ENCODE measurements around the gene NBAS. TPM values are rescaled to one million over a fixed set of nuclear protein-coding genes. Genes with fewer than 3 reads are reported as not detected.

The NBAS gene
- total and polyA plus RNA-seq, 2 donors (not counting 1 experiment from before 2014, with no cell fraction given): 27.0 to 124 TPM

DNA sequence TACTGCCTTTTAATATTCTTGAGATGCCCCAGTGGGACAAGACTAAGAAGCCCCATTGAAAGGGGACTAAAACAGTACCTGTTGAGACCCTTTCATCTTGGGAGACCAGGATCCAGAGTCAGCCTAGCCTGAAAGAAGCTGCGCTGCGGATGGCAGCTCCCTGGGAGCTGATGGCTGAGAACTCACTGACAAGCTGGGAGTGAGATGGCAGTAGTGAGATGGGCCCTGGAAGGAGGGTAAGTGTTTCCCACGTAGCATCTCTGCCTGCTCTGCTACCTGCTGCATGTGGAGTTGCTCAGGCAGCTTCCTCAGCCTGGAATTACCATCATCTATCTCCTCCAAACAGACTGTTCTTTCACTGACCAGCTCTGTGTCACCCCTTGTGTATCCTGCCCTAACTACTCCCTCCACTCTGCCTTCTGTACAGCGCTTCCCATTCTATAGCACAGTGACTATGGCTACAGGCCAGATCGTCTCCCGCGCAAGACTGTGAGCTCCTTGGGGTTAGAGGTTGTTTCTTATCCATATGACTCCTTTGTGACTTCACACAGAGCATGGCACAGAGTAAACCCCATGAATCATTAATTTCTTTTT, 330.4 kb downstream of the NBAS start:
- TF ChIP-seq EZH2 (IDR thresholded peaks at IDR 0.05; ENCODE audit: low read length, missing control alignments): no peak
- TF ChIP-seq, protein P1, sequence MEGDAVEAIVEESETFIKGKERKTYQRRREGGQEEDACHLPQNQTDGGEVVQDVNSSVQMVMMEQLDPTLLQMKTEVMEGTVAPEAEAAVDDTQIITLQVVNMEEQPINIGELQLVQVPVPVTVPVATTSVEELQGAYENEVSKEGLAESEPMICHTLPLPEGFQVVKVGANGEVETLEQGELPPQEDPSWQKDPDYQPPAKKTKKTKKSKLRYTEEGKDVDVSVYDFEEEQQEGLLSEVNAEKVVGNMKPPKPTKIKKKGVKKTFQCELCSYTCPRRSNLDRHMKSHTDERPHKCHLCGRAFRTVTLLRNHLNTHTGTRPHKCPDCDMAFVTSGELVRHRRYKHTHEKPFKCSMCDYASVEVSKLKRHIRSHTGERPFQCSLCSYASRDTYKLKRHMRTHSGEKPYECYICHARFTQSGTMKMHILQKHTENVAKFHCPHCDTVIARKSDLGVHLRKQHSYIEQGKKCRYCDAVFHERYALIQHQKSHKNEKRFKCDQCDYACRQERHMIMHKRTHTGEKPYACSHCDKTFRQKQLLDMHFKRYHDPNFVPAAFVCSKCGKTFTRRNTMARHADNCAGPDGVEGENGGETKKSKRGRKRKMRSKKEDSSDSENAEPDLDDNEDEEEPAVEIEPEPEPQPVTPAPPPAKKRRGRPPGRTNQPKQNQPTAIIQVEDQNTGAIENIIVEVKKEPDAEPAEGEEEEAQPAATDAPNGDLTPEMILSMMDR (conservative IDR thresholded peaks at IDR 0.05 in 1 of 2, IDR thresholded peaks at IDR 0.05 in 1 of 2; ENCODE audit: low read depth in 1 of 2, low read length in 2 of 2): no peak
- H3K27ac ChIP-seq (ENCODE audit: insufficient read depth, low read length): no peak overlapping the region
- H3K4me2 ChIP-seq (ENCODE audit: extremely low read depth, insufficient read depth, low read length): no peak overlapping the region
- no peaks in the 10 kb centered on the region for H4K20me1 ChIP-seq (ENCODE audit: control insufficient read depth, extremely low read depth, insufficient read depth, low read length)
- no peak for DNase-seq (ENCODE audit: low read depth in 2 of 2)
- no peaks in the 10 kb centered on the region for H3K79me2 ChIP-seq (ENCODE audit: control insufficient read depth, insufficient read depth, low read length)
- no peaks in the 10 kb centered on the region for H3K9me3 ChIP-seq (ENCODE audit: control insufficient read depth, insufficient read depth, low read depth, low read length)
- H3K27me3 ChIP-seq (ENCODE audit: control insufficient read depth, insufficient read depth, low read length): no peaks in the 10 kb centered on the region
- H3K4me1 ChIP-seq (ENCODE audit: control insufficient read depth, extremely low read depth, insufficient read depth, low read length): no peaks in the 10 kb centered on the region
- H3K4me3 ChIP-seq (replicated peaks in 1 of 4; ENCODE audit: control extremely low read depth in 1 of 4, insufficient read depth in 1 of 4, low read depth in 3 of 4, low read length in 4 of 4): no peak overlapping the region
- no peaks in the 10 kb centered on the region for H3K36me3 ChIP-seq (ENCODE audit: control insufficient read depth, insufficient read depth, low read length)
- no peak overlapping the region for H2AFZ ChIP-seq (ENCODE audit: low read length)
- no peak overlapping the region for H3K9ac ChIP-seq (ENCODE audit: insufficient read depth, low read length)

DNA sequence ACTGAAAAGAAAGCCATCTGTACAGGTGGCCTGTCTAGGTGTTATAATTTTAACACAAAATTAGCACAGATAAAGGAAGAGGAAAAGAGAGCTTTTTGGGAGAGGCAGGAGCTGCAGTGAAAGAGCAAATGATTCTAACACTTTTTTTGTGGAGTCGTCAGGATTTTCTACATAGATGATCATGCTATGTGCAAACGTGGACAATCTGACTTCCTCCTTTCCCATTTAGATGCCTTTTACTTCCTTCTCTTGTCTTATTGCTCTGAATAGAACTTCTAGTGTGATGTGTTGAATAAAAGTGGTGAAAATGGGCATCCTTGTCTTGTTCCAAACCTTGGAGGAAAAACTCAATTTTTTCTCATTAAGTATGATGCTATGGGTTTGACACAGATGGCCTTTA, 334.5 kb downstream of the NBAS start:
- Histone ChIP-seq H3K9me3 (ENCODE audit: control insufficient read depth, insufficient read depth, low read depth, low read length) (no peaks in the 10 kb centered on the region), H3K27me3 (ENCODE audit: control insufficient read depth, insufficient read depth, low read length) (no peaks in the 10 kb centered on the region), H3K4me2 (ENCODE audit: extremely low read depth, insufficient read depth, low read length) (no peak overlapping the region), H3K36me3 (ENCODE audit: control insufficient read depth, insufficient read depth, low read length) (no peaks in the 10 kb centered on the region), H3K9ac (ENCODE audit: insufficient read depth, low read length) (no peak overlapping the region), H3K4me3 (replicated peaks in 1 of 4; ENCODE audit: control extremely low read depth in 1 of 4, insufficient read depth in 1 of 4, low read depth in 3 of 4, low read length in 4 of 4) (no peak overlapping the region), H3K79me2 (ENCODE audit: control insufficient read depth, insufficient read depth, low read length) (no peaks in the 10 kb centered on the region), H3K27ac (ENCODE audit: insufficient read depth, low read length) (no peak overlapping the region), H2AFZ (ENCODE audit: low read length) (no peak overlapping the region), H3K4me1 (ENCODE audit: control insufficient read depth, extremely low read depth, insufficient read depth, low read length) (peaks cover 2% of the 10 kb centered on the region), H4K20me1 (ENCODE audit: control insufficient read depth, extremely low read depth, insufficient read depth, low read length) (no peaks in the 10 kb centered on the region)
- TF ChIP-seq, protein P1 (conservative IDR thresholded peaks at IDR 0.05 in 1 of 2, IDR thresholded peaks at IDR 0.05 in 1 of 2; ENCODE audit: low read depth in 1 of 2, low read length in 2 of 2): no peak
- TF ChIP-seq EZH2 (IDR thresholded peaks at IDR 0.05; ENCODE audit: low read length, missing control alignments): no peak
- DNase-seq (ENCODE audit: low read depth in 2 of 2): no peak

DNA sequence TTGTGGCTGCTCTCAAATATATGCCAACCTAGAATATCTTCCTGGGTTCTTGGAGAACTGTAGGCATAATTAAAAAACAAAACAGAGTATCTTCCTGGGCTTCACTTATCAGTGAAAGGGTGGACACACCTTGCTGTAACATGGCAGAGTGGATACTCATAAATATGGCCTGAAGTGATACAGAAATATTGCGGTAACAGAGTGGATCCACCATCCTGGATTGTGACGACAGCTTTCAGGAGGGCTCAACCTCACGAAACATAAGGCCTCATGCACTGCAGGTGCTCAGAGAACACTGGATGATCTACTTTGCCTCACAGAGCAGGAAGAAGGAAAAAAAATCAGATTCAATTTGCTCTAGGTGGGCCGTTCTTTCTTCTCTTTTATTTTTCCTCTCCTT, 336.0 kb downstream of the NBAS start:
- H3K27me3 ChIP-seq (ENCODE audit: control insufficient read depth, insufficient read depth, low read length): no peaks in the 10 kb centered on the region
- H3K4me2 ChIP-seq (ENCODE audit: extremely low read depth, insufficient read depth, low read length): no peak overlapping the region
- H3K4me1 ChIP-seq (ENCODE audit: control insufficient read depth, extremely low read depth, insufficient read depth, low read length): peaks cover 2% of the 10 kb centered on the region
- H3K9me3 ChIP-seq (ENCODE audit: control insufficient read depth, insufficient read depth, low read depth, low read length): no peaks in the 10 kb centered on the region
- H3K9ac ChIP-seq (ENCODE audit: insufficient read depth, low read length): no peak overlapping the region
- no peaks in the 10 kb centered on the region for H3K36me3 ChIP-seq (ENCODE audit: control insufficient read depth, insufficient read depth, low read length)
- no peak for DNase-seq (ENCODE audit: low read depth in 2 of 2)
- no peak overlapping the region for H3K4me3 ChIP-seq (replicated peaks in 1 of 4; ENCODE audit: control extremely low read depth in 1 of 4, insufficient read depth in 1 of 4, low read depth in 3 of 4, low read length in 4 of 4)
- no peak overlapping the region for H2AFZ ChIP-seq (ENCODE audit: low read length)
- no peaks in the 10 kb centered on the region for H4K20me1 ChIP-seq (ENCODE audit: control insufficient read depth, extremely low read depth, insufficient read depth, low read length)
- H3K79me2 ChIP-seq (ENCODE audit: control insufficient read depth, insufficient read depth, low read length): no peaks in the 10 kb centered on the region
- no peak overlapping the region for H3K27ac ChIP-seq (ENCODE audit: insufficient read depth, low read length)
- no peak for TF ChIP-seq EZH2 (IDR thresholded peaks at IDR 0.05; ENCODE audit: low read length, missing control alignments)
- TF ChIP-seq, protein P1 (conservative IDR thresholded peaks at IDR 0.05 in 1 of 2, IDR thresholded peaks at IDR 0.05 in 1 of 2; ENCODE audit: low read depth in 1 of 2, low read length in 2 of 2): no peak
